ENCODE results near the gene NEK11.

DNA sequence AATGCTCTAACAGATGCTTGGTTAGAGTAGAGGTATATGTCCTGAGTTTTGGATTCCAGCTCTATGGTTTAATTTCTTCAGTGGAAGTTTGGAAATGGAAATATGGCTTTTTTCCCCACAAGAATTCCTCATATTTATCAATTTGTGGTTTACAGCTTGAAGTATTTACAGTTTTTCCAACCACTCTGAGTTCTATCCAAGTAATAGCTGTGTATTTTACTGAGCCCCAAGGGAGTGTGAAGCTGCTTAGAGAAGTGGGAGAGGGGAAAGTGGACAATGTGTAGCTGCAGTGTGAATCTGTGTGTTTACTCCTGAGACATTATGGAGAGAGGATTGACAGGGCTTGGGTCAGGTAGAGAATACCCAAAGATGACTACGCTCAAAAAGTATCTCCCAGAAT is 54.5 kb downstream of the NEK11 start:
- TF ChIP-seq POLR2A (IDR thresholded peaks at IDR 0.05) = no peak
- TF ChIP-seq, protein P1, sequence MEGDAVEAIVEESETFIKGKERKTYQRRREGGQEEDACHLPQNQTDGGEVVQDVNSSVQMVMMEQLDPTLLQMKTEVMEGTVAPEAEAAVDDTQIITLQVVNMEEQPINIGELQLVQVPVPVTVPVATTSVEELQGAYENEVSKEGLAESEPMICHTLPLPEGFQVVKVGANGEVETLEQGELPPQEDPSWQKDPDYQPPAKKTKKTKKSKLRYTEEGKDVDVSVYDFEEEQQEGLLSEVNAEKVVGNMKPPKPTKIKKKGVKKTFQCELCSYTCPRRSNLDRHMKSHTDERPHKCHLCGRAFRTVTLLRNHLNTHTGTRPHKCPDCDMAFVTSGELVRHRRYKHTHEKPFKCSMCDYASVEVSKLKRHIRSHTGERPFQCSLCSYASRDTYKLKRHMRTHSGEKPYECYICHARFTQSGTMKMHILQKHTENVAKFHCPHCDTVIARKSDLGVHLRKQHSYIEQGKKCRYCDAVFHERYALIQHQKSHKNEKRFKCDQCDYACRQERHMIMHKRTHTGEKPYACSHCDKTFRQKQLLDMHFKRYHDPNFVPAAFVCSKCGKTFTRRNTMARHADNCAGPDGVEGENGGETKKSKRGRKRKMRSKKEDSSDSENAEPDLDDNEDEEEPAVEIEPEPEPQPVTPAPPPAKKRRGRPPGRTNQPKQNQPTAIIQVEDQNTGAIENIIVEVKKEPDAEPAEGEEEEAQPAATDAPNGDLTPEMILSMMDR (IDR thresholded peaks at IDR 0.05) = no peak
- TF ChIP-seq POLR2AphosphoS5 (IDR thresholded peaks at IDR 0.05) = no peak
- no peak for TF ChIP-seq EP300 (IDR thresholded peaks at IDR 0.05)
